ENCODE data around the gene SDK1.

The SDK1 gene

GRCh38 chr7:3301831-3302618, 973 bp downstream of the SDK1 start:
- DNase-seq = no peak

GRCh38 chr7:3302681-3303320, 1.7 kb downstream of the SDK1 start:
- no peak for DNase-seq
- TF ChIP-seq GATA1 (IDR thresholded peaks at IDR 0.05; ENCODE audit: low read depth, low read length) (no peak), POLR2A (IDR thresholded peaks at IDR 0.05; ENCODE audit: low read length) (no peak)

More at GRCh38 chr7:3301831-3302618, 973 bp downstream of the SDK1 start:
- no peak for TF ChIP-seq POLR2A (IDR thresholded peaks at IDR 0.05; ENCODE audit: low read length)
- no peak for TF ChIP-seq GATA1 (IDR thresholded peaks at IDR 0.05; ENCODE audit: low read depth, low read length)

- no peak for TF ChIP-seq GATA1 (IDR thresholded peaks at IDR 0.05; ENCODE audit: low read depth, low read length)
- DNase-seq = no peak
These were observed 3.1 kb downstream of the SDK1 start for GRCh38 chr7:3304131-3304530.

GRCh38 chr7:3307435-3307834, 6.4 kb downstream of the SDK1 start:
- no peak for TF ChIP-seq POLR2A (IDR thresholded peaks at IDR 0.05; ENCODE audit: low read length)
- no peak for TF ChIP-seq GATA1 (IDR thresholded peaks at IDR 0.05; ENCODE audit: low read depth, low read length)
- DNase-seq = no peak

GRCh38 chr7:3309140-3309539, 8.1 kb downstream of the SDK1 start:
- DNase-seq = no peak

GRCh38 chr7:3309956-3310355, 8.9 kb downstream of the SDK1 start:
- DNase-seq = no peak
- TF ChIP-seq GATA1 (IDR thresholded peaks at IDR 0.05; ENCODE audit: low read depth, low read length) = no peak
- TF ChIP-seq POLR2A (IDR thresholded peaks at IDR 0.05; ENCODE audit: low read length) = no peak

More at GRCh38 chr7:3309140-3309539, 8.1 kb downstream of the SDK1 start:
- TF ChIP-seq POLR2A (IDR thresholded peaks at IDR 0.05; ENCODE audit: low read length) = no peak
- no peak for TF ChIP-seq GATA1 (IDR thresholded peaks at IDR 0.05; ENCODE audit: low read depth, low read length)

GRCh38 chr7:3310884-3311283, 9.8 kb downstream of the SDK1 start:
- TF ChIP-seq GATA1 (IDR thresholded peaks at IDR 0.05; ENCODE audit: low read depth, low read length) (no peak), POLR2A (IDR thresholded peaks at IDR 0.05; ENCODE audit: low read length) (no peak)
- DNase-seq = no peak

GRCh38 chr7:3312583-3312982, 11.5 kb downstream of the SDK1 start:
- TF ChIP-seq GATA1 (IDR thresholded peaks at IDR 0.05; ENCODE audit: low read depth, low read length) (no peak), POLR2A (IDR thresholded peaks at IDR 0.05; ENCODE audit: low read length) (no peak)
- DNase-seq = no peak

GRCh38 chr7:3318874-3319273, 17.8 kb downstream of the SDK1 start:
- no peak for DNase-seq
- TF ChIP-seq POLR2A (IDR thresholded peaks at IDR 0.05; ENCODE audit: low read length) (no peak), GATA1 (IDR thresholded peaks at IDR 0.05; ENCODE audit: low read depth, low read length) (no peak)

- DNase-seq = no peak
- TF ChIP-seq POLR2A (IDR thresholded peaks at IDR 0.05; ENCODE audit: low read length) = no peak
- no peak for TF ChIP-seq GATA1 (IDR thresholded peaks at IDR 0.05; ENCODE audit: low read depth, low read length)
These were observed 20.2 kb downstream of the SDK1 start for GRCh38 chr7:3321206-3321605.

- DNase-seq = no peak
- TF ChIP-seq GATA1 (IDR thresholded peaks at IDR 0.05; ENCODE audit: low read depth, low read length) = no peak
- TF ChIP-seq POLR2A (IDR thresholded peaks at IDR 0.05; ENCODE audit: low read length) = no peak
These were observed 20.7 kb downstream of the SDK1 start for GRCh38 chr7:3321745-3322144.

GRCh38 chr7:3326246-3326645, 25.2 kb downstream of the SDK1 start:
- TF ChIP-seq GATA1 (IDR thresholded peaks at IDR 0.05; ENCODE audit: low read depth, low read length) (no peak), POLR2A (IDR thresholded peaks at IDR 0.05; ENCODE audit: low read length) (no peak)
- no peak for DNase-seq

- no peak for DNase-seq
- TF ChIP-seq POLR2A (IDR thresholded peaks at IDR 0.05; ENCODE audit: low read length) (no peak), GATA1 (IDR thresholded peaks at IDR 0.05; ENCODE audit: low read depth, low read length) (no peak)
These were observed 26.0 kb downstream of the SDK1 start for GRCh38 chr7:3327099-3327498.

- no peak for DNase-seq
- TF ChIP-seq GATA1 (IDR thresholded peaks at IDR 0.05; ENCODE audit: low read depth, low read length) (no peak), POLR2A (IDR thresholded peaks at IDR 0.05; ENCODE audit: low read length) (no peak)
These were observed 26.6 kb downstream of the SDK1 start for GRCh38 chr7:3327655-3328054.

GRCh38 chr7:3332308-3332707, 31.3 kb downstream of the SDK1 start:
- DNase-seq = no peak
- TF ChIP-seq GATA1 (IDR thresholded peaks at IDR 0.05; ENCODE audit: low read depth, low read length) (no peak), POLR2A (IDR thresholded peaks at IDR 0.05; ENCODE audit: low read length) (no peak)
